HepG2 (cell line): Measurements from ENCODE around the gene MYBL2. TPM values are rescaled to one million over a fixed set of nuclear protein-coding genes. Genes with fewer than 3 reads are reported as not detected.

Source experiments
- ATAC-seq: fragments of 200-7000 bp; cut with Tn5 transposase; 3 replicates; pipeline ENCODE4 v1.9.1; 2020; ENCODE audit warnings: mild to moderate bottlenecking, moderate library complexity
- BruUV-seq: library from RNA; stranded (reverse); fragments of 400-500 nt; replicated peaks from 2 replicates; lab custom pipeline; 2021; lab: Mats Ljungman, UMichigan
- CTCF ChIA-PET: fragments of 300-600 bp; formaldehyde crosslinking; extraction: SDS; loops from one replicate; lab custom pipeline; 2021; ENCODE audit warnings: low total read pairs, inconsistent platforms, low intra/inter-chr PET ratio; lab: Yijun Ruan, JAX
- POLR2A ChIA-PET: fragments of 350-600 bp; sonication (Branson Sonifier 250); formaldehyde crosslinking; loops from one replicate; lab custom pipeline; 2020; ENCODE audit warnings: antibody characterized with exemption, inconsistent platforms; lab: Yijun Ruan, JAX
- DNase-seq: peaks from one replicate; pipeline ENCODE4 v3.0.0-alpha.2; 2015; ENCODE audit warnings: low spot score
- FAIRE-seq: peaks from 3 replicates; lab custom pipeline; 2011; peaks lifted over from hg19 to GRCh38; lab: Jason Lieb, UNC
- H2AFZ ChIP-seq: one replicate; pipeline ENCODE4 v1.6.1; 2011; ENCODE audit warnings: low read length, inconsistent platforms
- H3K27ac ChIP-seq: fragments of 300-600 bp; 3 replicates; pipeline ENCODE4 v1.8.0; 2011; ENCODE audit warnings: mixed run types, mild to moderate bottlenecking, mixed read lengths, low read length, inconsistent platforms; ENCODE audit not compliant: insufficient read depth; ENCODE audit errors: extremely low read length
- H3K27me3 ChIP-seq, 2 experiments: fragments of 200-600 bp in 1 of 2; 2 replicates in 1 of 2; 3 replicates in 1 of 2; pipeline versions ENCODE4 v1.6.0 to v1.8.0; 2011; ENCODE audit warnings: low read length in 2 of 2, mild to moderate bottlenecking in 2 of 2, moderate library complexity in 2 of 2, inconsistent platforms in 1 of 2; ENCODE audit not compliant: insufficient read depth in 2 of 2, control insufficient read depth in 1 of 2
- H3K36me3 ChIP-seq, 2 experiments: fragments of 200-600 bp in 1 of 2; replicated peaks in 1 of 2; 2 replicates in 1 of 2; 3 replicates in 1 of 2; pipeline versions ENCODE4 v1.5.1 to v1.8.0; 2011; ENCODE audit warnings: low read length in 2 of 2, inconsistent platforms in 1 of 2; ENCODE audit not compliant: insufficient read depth in 2 of 2, control insufficient read depth in 1 of 2
- H3K4me1 ChIP-seq: 2 replicates; pipeline ENCODE4 v1.5.1; 2012; ENCODE audit warnings: low read length, inconsistent platforms; ENCODE audit not compliant: insufficient read depth
- H3K4me2 ChIP-seq: 2 replicates; pipeline ENCODE4 v1.6.0; 2011; ENCODE audit warnings: low read depth, low read length, inconsistent platforms
- H3K4me3 ChIP-seq, 3 experiments: fragments of 200-600 bp in 1 of 3; sonication (generic), shearing (Covaris generic) in 1 of 3; replicated peaks in 1 of 3; 2 replicates each; pipeline ENCODE4 v1.5.1; 2011 to 2016; ENCODE audit warnings: low read length in 3 of 3, inconsistent platforms in 2 of 3, low read depth in 2 of 3, mild to moderate bottlenecking in 2 of 3, control low read depth in 1 of 3, mixed read lengths in 1 of 3; ENCODE audit not compliant: insufficient read depth in 1 of 3
- H3K79me2 ChIP-seq: one replicate; pipeline ENCODE4 v1.6.1; 2011; ENCODE audit warnings: low read length, inconsistent platforms; ENCODE audit not compliant: insufficient read depth
- H3K9ac ChIP-seq: 2 replicates; pipeline ENCODE4 v1.6.0; 2011; ENCODE audit warnings: mild to moderate bottlenecking, low read depth, low read length, inconsistent platforms; ENCODE audit not compliant: insufficient read depth
- H3K9me3 ChIP-seq: 2 replicates; pipeline ENCODE4 v1.5.1; 2012; ENCODE audit warnings: mild to moderate bottlenecking, low read length
- H4K20me1 ChIP-seq: 2 replicates; pipeline ENCODE4 v1.6.0; 2011; ENCODE audit warnings: inconsistent platforms, mild to moderate bottlenecking, low read length, moderate library complexity; ENCODE audit not compliant: insufficient read depth
- CC2D1A ChIP-seq: sonication (generic); formaldehyde crosslinking; IDR thresholded peaks from 2 replicates; pipeline ENCODE4 v1.8.1; 2023; ENCODE audit warnings: mild to moderate bottlenecking, missing genetic modification reagents
- CEBPB ChIP-seq: IDR thresholded peaks from 2 replicates; pipeline ENCODE4 v1.6.1; 2011; ENCODE audit warnings: low read depth, low read length, improper control_type of control experiment, borderline replicate concordance
- CEBPG ChIP-seq: IDR thresholded peaks from 2 replicates; pipeline ENCODE4 v1.6.1; 2016
- DNMT3B ChIP-seq: conservative IDR thresholded peaks from 2 replicates; pipeline ENCODE4 v1.6.1; 2016; ENCODE audit warnings: missing biosample characterization, control low read depth
- EED ChIP-seq: sonication (generic); formaldehyde crosslinking; IDR thresholded peaks from 2 replicates; pipeline ENCODE4 v1.5.0; 2020; ENCODE audit warnings: mild to moderate bottlenecking, missing genetic modification reagents
- FOSL2 ChIP-seq: sonication (generic); formaldehyde crosslinking; IDR thresholded peaks from 2 replicates; pipeline ENCODE4 v1.4.0; 2020; ENCODE audit warnings: missing genetic modification reagents
- FOXP4 ChIP-seq: sonication (generic); formaldehyde crosslinking; IDR thresholded peaks from 2 replicates; pipeline ENCODE4 v1.4.0; 2020; ENCODE audit warnings: missing genetic modification reagents
- MAF1 ChIP-seq: sonication (generic); formaldehyde crosslinking; IDR thresholded peaks from 2 replicates; pipeline ENCODE4 v1.5.0; 2020; ENCODE audit warnings: missing genetic modification reagents, borderline replicate concordance
- PBX2 ChIP-seq: IDR thresholded peaks from 2 replicates; pipeline ENCODE4 v1.6.1; 2016; ENCODE audit warnings: control low read depth
- POGK ChIP-seq: sonication (generic); formaldehyde crosslinking; conservative IDR thresholded peaks from 2 replicates; pipeline ENCODE4 v1.8.0; 2022; ENCODE audit warnings: mild to moderate bottlenecking, moderate library complexity, missing genetic modification reagents
- REL ChIP-seq: sonication (generic); formaldehyde crosslinking; conservative IDR thresholded peaks from 2 replicates; pipeline ENCODE4 v1.8.0; 2022; ENCODE audit warnings: mild to moderate bottlenecking, missing genetic modification reagents, moderate library complexity
- ZKSCAN8 ChIP-seq: IDR thresholded peaks from 2 replicates; pipeline ENCODE4 v1.6.1; 2016; ENCODE audit warnings: borderline replicate concordance, missing genetic modification reagents, missing compliant biosample characterization
- ZMYM4 ChIP-seq: sonication (generic); formaldehyde crosslinking; IDR thresholded peaks from 2 replicates; pipeline ENCODE4 v1.8.1; 2023; ENCODE audit warnings: mild to moderate bottlenecking, missing genetic modification reagents
- ZNF143 ChIP-seq: sonication (generic); formaldehyde crosslinking; IDR thresholded peaks from 2 replicates; pipeline ENCODE4 v1.4.0; 2020; ENCODE audit warnings: missing genetic modification reagents
- ZNF180 ChIP-seq: sonication (generic); formaldehyde crosslinking; IDR thresholded peaks from 2 replicates; pipeline ENCODE4 v1.4.0; 2020; ENCODE audit warnings: low read depth, missing genetic modification reagents, borderline replicate concordance
- WGBS: methylation state at CpG from one replicate; pipeline ENCODE4 v1.1.6; 2017; ENCODE audit warnings: low lambda C conversion rate; 5-methylcytosine and 5-hydroxymethylcytosine counted together
- in situ Hi-C: cut with HindIII; loops from 2 replicates; pipeline ENCODE4 v1.10.0; 2017; ENCODE audit warnings: low pct_unique_long_range_greater_than_20kb; ENCODE audit not compliant: extremely low pct_ligation_motif_present
- intact Hi-C: fragments of 100-400 bp; cut with micrococcal nuclease; formaldehyde crosslinking; loops from one replicate; pipeline ENCODE4 v1.10.0; 2022; ENCODE audit not compliant: unreplicated experiment
- polyA plus RNA-seq, 8 experiments: library from polyadenylated mRNA; depleted of rRNA in 3 of 8; stranded (reverse) in 7 of 8; unstranded in 1 of 8; fragments of >200 nt; fragmentation: Illumina TruSeq in 4 of 8; extraction: Trizol in 4 of 8; gene quantifications; 2 replicates each; pipeline versions ENCODE4 v1.2.1 to v1.2.3, GENCODE V29; 2011 to 2016; ENCODE audit warnings: low read depth in 4 of 8, missing spikeins in 1 of 8, mixed read lengths in 1 of 8; ENCODE audit not compliant: insufficient read depth in 1 of 8
- total RNA-seq, 5 experiments: library from RNA; depleted of rRNA; stranded (reverse); fragments of >200 nt; fragmentation: Illumina TruSeq; extraction: Trizol; gene quantifications; 2 replicates each; pipeline ENCODE4 v1.2.3, GENCODE V29; 2016; ENCODE audit warnings: low read depth in 1 of 5
- TF ChIP-seq, protein P1 (sequence below): IDR thresholded peaks from 2 replicates; pipeline ENCODE4 v1.6.1; 2016; ENCODE audit warnings: missing genetic modification reagents, missing compliant biosample characterization

MYBL2 gene
- total and polyA plus RNA-seq, 2 of the 13 experiments (the other 11 are each of a cell fraction or from before 2014, with no cell fraction given), result 11.9 to 66.2 TPM

- 26% methylated on average over 3 of the region's 3 CpGs for WGBS
- no TSS peak for BruUV-seq
- Histone ChIP-seq H3K4me1 (peaks cover 52% of the 10 kb centered on the region), H2AFZ (no peak overlapping the region), H3K4me3 (no peak overlapping the region), H3K9ac (no peak overlapping the region), H3K4me2 (no peak overlapping the region), H3K27ac (no peak overlapping the region), H4K20me1 (no peaks in the 10 kb centered on the region), H3K79me2 (no peaks in the 10 kb centered on the region), H3K9me3 (no peaks in the 10 kb centered on the region), H3K27me3 (peaks cover 0 to 15% of the 10 kb centered on the region in 2 experiments; a peak in 1 of 5 replicates), H3K36me3 (no peaks in the 10 kb centered on the region)
- no peak for ATAC-seq
- in situ Hi-C loops (no loop called here), intact Hi-C loops (loop anchor here (10.0 kb wide), 1 partner anchor 481 kb away; no protein-coding TSS in a partner anchor)
- ChIA-PET CTCF (no interaction called here), POLR2A (no interaction called here)
- no peak for DNase-seq
- no peak for TF ChIP-seq FOXP4
- TF ChIP-seq EED (CRISPR knock-in tag), result no peak
- TF ChIP-seq MAF1, result no peak
- no peak for TF ChIP-seq ZNF143 (CRISPR knock-in tag)
- TF ChIP-seq DNMT3B (CRISPR knock-in tag), result no peak
- no peak for TF ChIP-seq ZMYM4 (CRISPR knock-in tag)
- TF ChIP-seq REL, result no peak
- no peak for TF ChIP-seq FOSL2 (CRISPR knock-in tag)
- FAIRE-seq, result no peak
These were observed 56.8 kb downstream of the MYBL2 start for GRCh38 chr20:43723735-43724134.

DNA sequence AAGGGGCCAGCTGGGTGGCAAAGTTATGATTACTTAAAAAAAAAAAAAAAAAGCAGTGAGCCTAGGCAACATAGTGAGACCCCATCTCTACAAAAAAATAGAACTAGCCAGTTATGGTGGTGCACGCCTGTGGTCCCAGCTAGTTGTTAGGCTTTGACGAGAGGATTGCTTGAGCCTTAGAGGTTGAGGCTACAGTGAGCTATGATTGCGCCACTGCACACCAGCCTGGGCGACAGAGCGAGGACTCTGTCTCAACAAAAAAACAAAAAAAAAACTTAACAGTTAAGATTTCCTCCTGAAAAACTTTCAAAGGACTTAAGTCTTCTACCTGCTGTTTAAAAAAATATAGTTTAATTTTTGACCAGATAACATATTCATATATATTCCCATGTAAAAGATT lies 57.5 kb downstream of the MYBL2 start:
- no peaks in the 10 kb centered on the region for H3K79me2 ChIP-seq
- WGBS, result 6% methylated on average over 5 of the region's 5 CpGs
- intact Hi-C loops (loop anchor here (10.0 kb wide), 1 partner anchor 480 kb away; no protein-coding TSS in a partner anchor), in situ Hi-C loops (no loop called here)
- H2AFZ ChIP-seq, result no peak overlapping the region
- ATAC-seq (no peak), DNase-seq (no peak), FAIRE-seq (peak; percentile 12)
- H3K36me3 ChIP-seq, result no peaks in the 10 kb centered on the region
- no TSS peak for BruUV-seq
- no peak overlapping the region for H3K9ac ChIP-seq
- no peak overlapping the region for H3K4me2 ChIP-seq
- ChIA-PET CTCF (no interaction called here), POLR2A (no interaction called here)
- peaks cover 52% of the 10 kb centered on the region for H3K4me1 ChIP-seq
- H4K20me1 ChIP-seq, result no peaks in the 10 kb centered on the region
- H3K9me3 ChIP-seq, result no peaks in the 10 kb centered on the region
- H3K27ac ChIP-seq, result no peak overlapping the region
- H3K27me3 ChIP-seq, result peaks cover 0 to 15% of the 10 kb centered on the region in 2 experiments; a peak in 1 of 5 replicates
- no peak overlapping the region for H3K4me3 ChIP-seq
- TF ChIP-seq, protein P1, sequence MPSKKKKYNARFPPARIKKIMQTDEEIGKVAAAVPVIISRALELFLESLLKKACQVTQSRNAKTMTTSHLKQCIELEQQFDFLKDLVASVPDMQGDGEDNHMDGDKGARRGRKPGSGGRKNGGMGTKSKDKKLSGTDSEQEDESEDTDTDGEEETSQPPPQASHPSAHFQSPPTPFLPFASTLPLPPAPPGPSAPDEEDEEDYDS, result no peak
- TF ChIP-seq CEBPB (peak; percentile 86), CEBPG (peak; percentile 81), POGK (CRISPR knock-in tag) (no peak), PBX2 (CRISPR knock-in tag) (no peak), ZNF180 (CRISPR knock-in tag) (no peak), CC2D1A (CRISPR knock-in tag) (no peak), ZKSCAN8 (CRISPR knock-in tag) (no peak)
